ENCODE measurements around the gene PITHD1.

DNA sequence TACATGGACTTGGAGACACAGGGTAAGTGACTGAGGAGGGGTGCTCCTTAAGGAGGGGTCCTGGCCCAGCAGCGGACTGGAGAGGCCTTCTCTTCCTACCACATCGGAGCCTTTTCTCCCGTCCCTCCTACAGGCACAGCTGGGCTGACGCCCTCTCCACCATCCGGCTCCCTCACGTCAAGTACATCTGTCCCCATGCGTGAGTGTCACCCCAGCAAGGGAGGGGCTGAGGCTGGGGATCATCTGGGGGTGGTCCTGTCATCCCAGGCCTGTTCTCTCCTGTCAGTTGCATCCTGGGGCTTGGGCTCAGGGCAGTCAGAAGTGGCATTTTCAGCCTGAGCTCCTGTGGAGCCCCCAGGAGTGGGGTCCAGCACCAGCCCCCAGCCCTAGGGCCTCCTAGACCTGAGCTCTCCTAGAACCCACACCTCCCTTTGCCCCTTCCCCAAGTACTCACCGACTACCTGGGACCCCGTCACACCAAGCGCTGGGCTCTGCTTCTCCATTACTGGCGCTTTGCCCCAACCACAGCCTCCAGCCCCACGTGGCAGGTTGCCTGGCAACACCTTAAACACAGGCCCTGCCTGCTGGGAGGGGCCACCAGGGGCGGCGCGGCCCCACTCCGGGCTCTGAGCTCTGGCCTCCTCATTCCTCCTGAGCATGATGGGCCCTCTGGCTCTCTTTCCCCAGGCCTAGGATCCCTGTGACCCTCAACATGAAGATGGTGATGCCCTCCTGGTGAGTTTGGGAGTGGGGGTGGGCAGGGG lies 15.0 kb downstream of the PITHD1 start:
- TF ChIP-seq, protein P1, sequence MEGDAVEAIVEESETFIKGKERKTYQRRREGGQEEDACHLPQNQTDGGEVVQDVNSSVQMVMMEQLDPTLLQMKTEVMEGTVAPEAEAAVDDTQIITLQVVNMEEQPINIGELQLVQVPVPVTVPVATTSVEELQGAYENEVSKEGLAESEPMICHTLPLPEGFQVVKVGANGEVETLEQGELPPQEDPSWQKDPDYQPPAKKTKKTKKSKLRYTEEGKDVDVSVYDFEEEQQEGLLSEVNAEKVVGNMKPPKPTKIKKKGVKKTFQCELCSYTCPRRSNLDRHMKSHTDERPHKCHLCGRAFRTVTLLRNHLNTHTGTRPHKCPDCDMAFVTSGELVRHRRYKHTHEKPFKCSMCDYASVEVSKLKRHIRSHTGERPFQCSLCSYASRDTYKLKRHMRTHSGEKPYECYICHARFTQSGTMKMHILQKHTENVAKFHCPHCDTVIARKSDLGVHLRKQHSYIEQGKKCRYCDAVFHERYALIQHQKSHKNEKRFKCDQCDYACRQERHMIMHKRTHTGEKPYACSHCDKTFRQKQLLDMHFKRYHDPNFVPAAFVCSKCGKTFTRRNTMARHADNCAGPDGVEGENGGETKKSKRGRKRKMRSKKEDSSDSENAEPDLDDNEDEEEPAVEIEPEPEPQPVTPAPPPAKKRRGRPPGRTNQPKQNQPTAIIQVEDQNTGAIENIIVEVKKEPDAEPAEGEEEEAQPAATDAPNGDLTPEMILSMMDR (IDR thresholded peaks at IDR 0.05; ENCODE audit: low read depth, low read length, poor library complexity, severe bottlenecking) = no peak
- no peak for TF ChIP-seq EZH2phosphoT487 (IDR thresholded peaks at IDR 0.05; ENCODE audit: borderline replicate concordance, low read length)
